GM19463 (cell line): ENCODE results near the gene FOXP1.
"Not testable (repeated sequence)": the region's sequence is repeated elsewhere in the genome, so short reads cannot be mapped to it uniquely, and the experiment has no call there.

ENCODE experiments used
- ATAC-seq: cut with Tn5 transposase; IDR thresholded peaks from one replicate; pipeline ENCODE4 v1.9.1; 2021; ENCODE audit warnings: mild to moderate bottlenecking, moderate library complexity; ENCODE audit not compliant: unreplicated experiment

The FOXP1 gene

DNA sequence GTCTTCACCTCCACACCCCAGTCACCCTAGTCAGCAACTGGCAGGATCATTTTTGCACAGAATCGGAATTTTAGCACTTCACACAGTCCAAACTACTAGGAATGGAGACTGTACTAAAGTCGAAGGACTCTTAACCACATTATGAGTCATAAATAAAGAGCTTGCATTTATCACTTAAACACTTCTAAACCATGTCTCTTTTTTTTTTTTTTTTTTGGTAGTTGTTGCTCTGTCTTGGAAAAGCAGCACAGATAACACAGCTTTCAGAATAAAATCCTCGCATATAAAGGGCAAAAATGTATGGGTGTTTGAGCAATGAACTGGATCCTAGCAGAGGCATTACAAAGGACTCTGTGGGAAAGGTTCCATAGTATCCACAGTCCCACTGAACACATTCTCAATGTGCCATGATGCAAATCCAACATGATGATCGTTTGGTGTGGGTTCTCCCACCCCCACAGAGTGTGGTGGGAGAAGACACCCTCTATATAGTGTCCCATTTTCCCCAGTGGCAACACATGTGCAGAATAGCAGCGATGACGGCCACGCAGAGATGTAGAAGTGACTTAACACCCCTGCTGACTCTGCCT lies 47.1 kb downstream of the FOXP1 start:
- ATAC-seq: no peak

- ATAC-seq: no peak
Measured at GRCh38 chr3:71533588-71533987, 49.9 kb downstream of the FOXP1 start.

GRCh38 chr3:71532639-71533395 lies 50.7 kb downstream of the FOXP1 start:
- ATAC-seq: no peak

DNA sequence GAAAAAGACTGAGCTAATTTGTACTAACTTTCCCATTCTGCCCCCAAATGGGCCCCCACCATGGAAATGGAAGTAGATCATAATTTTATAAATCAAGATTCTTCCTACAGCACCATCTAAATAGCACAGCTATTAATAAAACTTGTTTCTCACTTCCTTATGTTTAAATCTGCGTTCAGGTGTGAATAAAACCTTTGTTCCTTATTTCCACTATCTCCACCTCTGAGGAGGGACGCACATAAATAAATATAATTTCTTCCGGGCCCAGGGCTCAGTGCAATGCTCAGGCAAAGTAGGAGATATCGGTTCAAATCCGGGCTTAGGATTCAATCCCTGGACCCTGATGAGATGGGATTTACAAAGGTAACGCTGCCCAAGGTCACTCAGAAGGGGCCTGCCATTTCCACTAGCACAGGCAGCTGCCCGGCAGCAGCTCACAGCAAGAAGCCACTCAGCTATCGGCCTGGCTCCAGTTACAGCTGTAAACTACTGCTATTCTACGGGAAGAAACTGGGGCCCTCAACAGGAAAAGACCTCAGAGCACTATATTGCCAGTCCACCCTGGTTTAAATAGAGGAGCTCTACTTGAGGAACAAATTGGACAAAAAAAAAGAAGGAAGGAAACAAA lies 52.5 kb downstream of the FOXP1 start:
- no peak for ATAC-seq

GRCh38 chr3:71528816-71529215 lies 54.7 kb downstream of the FOXP1 start:
- peak; percentile 88 for ATAC-seq

DNA sequence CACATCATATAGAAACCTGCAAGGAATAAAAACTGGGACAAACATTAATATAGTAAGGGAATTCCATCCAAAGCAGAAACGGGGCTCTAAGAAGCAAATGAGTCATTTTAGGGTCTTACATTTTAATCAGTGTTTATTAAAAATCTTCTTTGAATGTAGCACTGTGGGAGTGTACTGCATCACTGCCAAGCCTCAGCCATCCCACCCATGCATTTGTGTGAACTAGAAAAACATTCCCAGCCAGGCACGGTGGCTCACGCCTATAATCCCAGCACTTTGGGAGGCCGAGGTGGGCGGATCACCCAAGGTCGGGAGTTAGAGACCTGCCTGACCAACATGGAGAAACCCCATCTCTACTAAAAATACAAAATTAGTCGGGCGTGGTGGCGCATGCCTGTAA lies 57.1 kb downstream of the FOXP1 start:
- ATAC-seq: not testable (repeated sequence)

DNA sequence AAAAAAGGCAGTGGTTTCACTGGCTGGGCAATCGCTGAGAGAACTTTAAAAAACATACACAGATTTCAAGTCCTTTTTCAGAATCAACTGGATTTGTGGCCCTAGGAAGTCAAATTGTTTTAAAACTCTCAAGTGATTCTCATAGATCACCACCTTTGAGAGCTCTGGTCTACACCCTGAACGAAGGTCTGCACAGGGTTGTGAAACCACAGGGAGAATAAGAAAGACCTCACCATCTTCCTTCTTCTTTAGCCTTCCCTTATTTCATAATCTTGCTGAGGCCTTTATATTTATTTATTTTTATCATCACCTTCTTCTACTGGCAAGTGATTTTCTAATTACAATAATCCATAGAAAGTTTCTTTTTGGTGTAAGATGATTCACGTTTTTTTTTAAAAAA lies 58.1 kb downstream of the FOXP1 start:
- ATAC-seq: no peak

DNA sequence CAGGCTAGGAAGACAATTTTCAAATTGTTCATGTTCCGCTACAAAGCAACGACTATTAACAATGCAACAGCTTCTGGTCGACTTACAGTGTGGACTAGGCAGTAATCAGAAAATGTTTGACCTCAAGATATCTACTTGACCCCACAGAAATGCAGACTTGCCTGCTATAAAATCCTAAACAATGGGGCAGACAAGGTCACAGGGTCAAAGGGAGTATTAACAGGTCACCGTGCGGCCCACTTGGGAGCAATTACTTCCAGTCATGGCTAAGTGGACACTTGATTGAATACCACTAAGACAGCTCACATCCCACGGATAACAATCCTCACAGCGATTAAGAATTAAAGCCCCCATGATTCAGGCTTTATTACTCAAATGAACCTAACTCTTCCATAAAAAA lies 58.9 kb downstream of the FOXP1 start:
- ATAC-seq: no peak

DNA sequence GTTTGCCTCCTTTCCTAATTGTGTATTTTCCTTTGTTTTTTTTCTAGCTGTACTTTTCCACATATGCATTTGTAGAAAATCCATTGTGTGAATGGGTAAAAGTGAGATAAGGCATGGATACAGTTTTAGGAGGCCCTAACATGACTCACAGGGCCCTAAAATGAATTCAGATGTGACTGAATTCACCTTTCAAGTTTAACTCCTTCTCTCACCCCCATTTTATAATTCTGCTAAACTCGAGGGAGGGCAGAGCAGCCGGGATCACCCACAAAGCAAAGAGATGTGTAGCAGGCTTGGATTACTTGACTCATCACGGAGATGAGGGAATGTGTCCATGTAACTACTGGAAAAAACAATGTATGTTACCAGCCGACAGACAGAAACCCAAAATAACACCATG lies 59.9 kb downstream of the FOXP1 start:
- no peak for ATAC-seq

DNA sequence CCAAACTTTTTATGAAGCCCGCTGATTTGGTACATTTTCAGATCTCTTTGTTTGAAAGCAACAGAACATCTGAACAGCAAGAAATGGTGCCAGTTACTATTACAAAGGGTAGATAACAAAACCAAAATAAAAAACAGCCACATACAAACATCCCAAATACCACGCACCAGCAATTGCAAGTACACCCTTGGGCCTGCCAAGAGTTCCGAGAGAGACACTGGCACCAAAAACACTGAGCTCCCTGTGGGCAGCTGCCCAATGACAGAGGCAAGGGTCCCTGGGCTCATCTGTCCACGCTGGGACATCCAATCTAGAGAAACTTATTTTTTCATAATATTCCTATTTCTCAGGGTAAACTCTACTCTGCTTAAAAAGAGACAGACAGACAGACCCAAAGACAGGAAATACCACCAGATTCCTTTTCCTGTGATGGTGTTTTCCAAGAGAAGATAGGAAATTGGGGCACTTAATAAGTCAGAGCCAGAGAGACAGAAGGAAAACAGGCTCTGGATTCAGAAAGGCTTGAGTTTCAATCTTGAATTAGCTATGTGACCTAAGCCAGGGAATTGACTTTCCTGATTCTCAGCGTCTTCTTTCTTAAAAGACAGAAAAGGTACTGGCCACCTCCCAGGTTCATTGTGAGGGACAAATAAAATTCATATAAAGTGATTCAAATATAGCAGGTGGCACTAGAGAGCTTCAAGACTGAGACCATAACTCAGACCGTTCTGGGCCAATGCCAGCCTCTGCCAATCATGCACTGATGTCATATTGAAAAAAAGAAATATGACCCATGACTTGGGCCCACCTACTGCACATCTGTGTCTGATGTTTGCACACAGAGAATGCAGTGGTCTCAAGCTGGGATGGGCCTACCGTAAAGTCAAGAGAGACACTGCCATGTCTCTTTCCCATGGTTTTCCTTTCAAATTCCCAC lies 61.3 kb downstream of the FOXP1 start:
- ATAC-seq: no peak

GRCh38 chr3:71521021-71521352 lies 62.5 kb downstream of the FOXP1 start:
- no peak for ATAC-seq

- ATAC-seq: no peak
Measured at GRCh38 chr3:71520161-71521020, 63.1 kb downstream of the FOXP1 start.

- ATAC-seq: no peak
Measured at GRCh38 chr3:71518089-71518488, 65.4 kb downstream of the FOXP1 start.

DNA sequence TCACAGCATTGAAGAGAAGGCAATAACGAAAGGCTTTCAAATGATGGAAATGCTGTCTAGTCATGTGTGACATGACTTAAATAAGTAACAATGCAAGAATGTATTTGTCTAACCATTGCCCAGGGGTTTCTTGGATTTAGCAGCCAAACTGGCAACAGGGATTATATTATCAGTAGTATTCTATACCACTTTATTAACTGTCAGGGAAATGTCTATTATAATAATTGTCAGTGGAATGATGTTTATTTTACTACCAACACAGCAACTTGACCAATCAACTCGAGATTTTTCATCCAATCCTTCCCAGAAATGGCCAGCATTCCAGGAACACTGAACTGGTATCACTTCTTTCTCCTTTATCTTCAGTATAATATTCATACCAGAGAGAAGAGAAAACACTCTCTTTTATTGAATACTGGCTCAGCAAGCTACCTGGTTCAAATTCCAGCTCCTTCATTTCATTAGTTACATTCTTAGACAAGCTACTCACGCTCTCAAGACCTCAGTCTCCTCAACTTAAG lies 66.2 kb downstream of the FOXP1 start:
- no peak for ATAC-seq

DNA sequence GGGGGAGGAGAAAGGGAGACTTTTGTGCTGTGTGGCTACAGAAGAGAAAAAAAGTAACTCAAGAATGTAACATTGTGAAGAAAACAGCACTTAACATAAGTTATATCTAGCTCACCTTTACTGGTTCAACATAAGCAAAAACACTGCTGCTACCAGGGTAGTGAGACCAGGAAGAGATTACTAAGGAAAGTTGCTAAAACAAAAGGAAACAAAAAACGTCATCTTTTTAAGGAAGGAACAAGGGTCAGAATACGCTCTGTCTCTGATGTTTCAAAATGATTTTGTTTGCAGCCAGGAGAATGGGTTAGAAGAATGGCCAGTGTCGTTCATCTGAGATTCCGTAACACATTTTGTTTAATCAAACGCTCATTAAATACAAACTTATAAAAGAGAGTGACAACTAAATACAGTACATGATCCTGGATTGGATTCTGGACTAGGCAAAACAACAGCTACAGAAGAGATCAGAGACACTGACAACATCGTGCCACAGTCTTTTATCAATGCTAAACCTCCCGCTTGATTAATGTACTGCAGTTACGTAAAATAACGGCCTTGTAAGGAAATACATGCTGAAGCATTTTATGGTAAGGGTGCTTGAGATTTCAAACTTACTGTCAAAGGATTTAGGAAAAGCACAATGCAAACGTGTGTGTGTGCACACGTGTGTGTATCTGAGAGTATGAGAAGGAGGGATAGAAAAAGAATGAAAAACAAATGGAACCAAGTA lies 67.7 kb downstream of the FOXP1 start:
- ATAC-seq: no peak

GRCh38 chr3:71514621-71515020 lies 68.9 kb downstream of the FOXP1 start:
- ATAC-seq: no peak

DNA sequence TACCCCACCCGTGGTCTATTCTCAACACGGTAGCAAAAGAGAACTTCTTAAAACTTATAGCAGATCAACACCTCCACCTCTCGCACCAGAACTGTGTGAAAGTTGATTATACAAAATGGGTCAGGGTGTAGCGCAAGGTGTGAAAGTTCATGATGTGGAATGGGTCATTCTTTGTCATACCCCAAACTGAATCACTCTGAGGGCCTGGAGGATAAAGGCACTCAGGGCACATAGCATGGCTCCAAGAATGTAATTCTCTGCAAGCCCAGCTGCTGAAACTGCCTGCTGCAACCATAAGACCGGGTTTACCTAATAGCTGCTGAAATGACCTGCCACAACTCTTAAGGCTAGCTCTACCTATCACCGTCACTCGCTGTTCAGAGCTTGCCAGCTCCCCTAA lies 70.0 kb downstream of the FOXP1 start:
- ATAC-seq: no peak

- ATAC-seq: no peak
Measured at GRCh38 chr3:71513081-71513480, 70.4 kb downstream of the FOXP1 start.

- ATAC-seq: no peak
Measured at GRCh38 chr3:71512544-71512943, 71.0 kb downstream of the FOXP1 start.

GRCh38 chr3:71512000-71512399 lies 71.5 kb downstream of the FOXP1 start:
- peak; percentile 72 for ATAC-seq
